ENCODE results near the gene GPC6. TPM values are rescaled to one million over a fixed set of nuclear protein-coding genes. Genes with fewer than 3 reads are reported as not detected.

Gene GPC6
- total RNA-seq, 2 experiments from 2014 or later: not detected

- no peak overlapping the region for H3K4me3 ChIP-seq (ENCODE audit: low read depth, low read length, poor library complexity, severe bottlenecking)
- ChIA-PET POLR2A (no interaction called here), CTCF (ENCODE audit: unreplicated experiment) (no interaction called here)
- intact Hi-C loops (cut with micrococcal nuclease; ENCODE audit: unreplicated experiment): no loop called here
- no peak overlapping the region for H3K4me2 ChIP-seq (ENCODE audit: low read length)
- no peaks in the 10 kb centered on the region for H4K20me1 ChIP-seq (ENCODE audit: insufficient read depth, low read length)
- no peaks in the 10 kb centered on the region for H3K79me2 ChIP-seq (ENCODE audit: insufficient read depth, low read depth, low read length)
- H3K9me2 ChIP-seq (ENCODE audit: insufficient read depth, low read length): no peaks in the 10 kb centered on the region
- TF ChIP-seq, protein P1, sequence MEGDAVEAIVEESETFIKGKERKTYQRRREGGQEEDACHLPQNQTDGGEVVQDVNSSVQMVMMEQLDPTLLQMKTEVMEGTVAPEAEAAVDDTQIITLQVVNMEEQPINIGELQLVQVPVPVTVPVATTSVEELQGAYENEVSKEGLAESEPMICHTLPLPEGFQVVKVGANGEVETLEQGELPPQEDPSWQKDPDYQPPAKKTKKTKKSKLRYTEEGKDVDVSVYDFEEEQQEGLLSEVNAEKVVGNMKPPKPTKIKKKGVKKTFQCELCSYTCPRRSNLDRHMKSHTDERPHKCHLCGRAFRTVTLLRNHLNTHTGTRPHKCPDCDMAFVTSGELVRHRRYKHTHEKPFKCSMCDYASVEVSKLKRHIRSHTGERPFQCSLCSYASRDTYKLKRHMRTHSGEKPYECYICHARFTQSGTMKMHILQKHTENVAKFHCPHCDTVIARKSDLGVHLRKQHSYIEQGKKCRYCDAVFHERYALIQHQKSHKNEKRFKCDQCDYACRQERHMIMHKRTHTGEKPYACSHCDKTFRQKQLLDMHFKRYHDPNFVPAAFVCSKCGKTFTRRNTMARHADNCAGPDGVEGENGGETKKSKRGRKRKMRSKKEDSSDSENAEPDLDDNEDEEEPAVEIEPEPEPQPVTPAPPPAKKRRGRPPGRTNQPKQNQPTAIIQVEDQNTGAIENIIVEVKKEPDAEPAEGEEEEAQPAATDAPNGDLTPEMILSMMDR (conservative IDR thresholded peaks at IDR 0.05; ENCODE audit: low read length): no peak
- no peak for TF ChIP-seq EZH2phosphoT487 (IDR thresholded peaks at IDR 0.05; ENCODE audit: borderline replicate concordance, low read depth, low read length)
- no peak overlapping the region for H2AFZ ChIP-seq (ENCODE audit: low read length)
- no peak for DNase-seq (ENCODE audit: low spot score)
- no peaks in the 10 kb centered on the region for H3K9me3 ChIP-seq (ENCODE audit: low read length)
- no peak overlapping the region for H3K27ac ChIP-seq (ENCODE audit: low read depth, low read length, poor library complexity, severe bottlenecking)
- no TSS peak for BruUV-seq (replicated peaks)
- no peaks in the 10 kb centered on the region for H3K36me3 ChIP-seq (ENCODE audit: insufficient read depth, low read length)
- no peaks in the 10 kb centered on the region for H3K4me1 ChIP-seq (ENCODE audit: insufficient read depth, low read length, poor library complexity, severe bottlenecking)
These were observed 886.1 kb downstream of the GPC6 start for GRCh38 chr13:94112731-94113130.

DNA sequence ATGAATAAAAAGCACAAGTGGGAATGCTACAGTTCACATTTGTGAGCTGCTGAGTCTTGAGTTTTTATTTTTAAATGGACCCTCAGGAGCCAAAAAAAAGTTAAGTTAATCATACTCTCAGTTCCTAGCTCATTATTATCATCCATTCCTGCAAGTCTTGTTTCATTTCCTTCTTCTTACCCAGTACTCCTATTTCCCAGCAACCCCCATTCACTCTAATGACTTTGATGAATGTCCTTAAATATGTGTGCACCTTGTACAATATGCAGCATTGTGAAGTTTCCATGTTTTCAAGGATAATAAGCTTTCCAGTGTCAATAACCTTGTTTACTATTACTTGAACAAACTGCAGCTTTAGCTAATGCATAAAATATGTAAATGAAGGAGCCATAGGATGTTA is 886.6 kb downstream of the GPC6 start:
- ChIA-PET CTCF (ENCODE audit: unreplicated experiment) (no interaction called here), POLR2A (no interaction called here)
- Histone ChIP-seq H3K36me3 (ENCODE audit: insufficient read depth, low read length) (no peaks in the 10 kb centered on the region), H3K4me3 (ENCODE audit: low read depth, low read length, poor library complexity, severe bottlenecking) (no peak overlapping the region), H3K79me2 (ENCODE audit: insufficient read depth, low read depth, low read length) (no peaks in the 10 kb centered on the region), H3K9me3 (ENCODE audit: low read length) (no peaks in the 10 kb centered on the region), H3K4me1 (ENCODE audit: insufficient read depth, low read length, poor library complexity, severe bottlenecking) (no peaks in the 10 kb centered on the region), H3K27ac (ENCODE audit: low read depth, low read length, poor library complexity, severe bottlenecking) (no peak overlapping the region), H4K20me1 (ENCODE audit: insufficient read depth, low read length) (no peaks in the 10 kb centered on the region), H3K9me2 (ENCODE audit: insufficient read depth, low read length) (no peaks in the 10 kb centered on the region), H2AFZ (ENCODE audit: low read length) (no peak overlapping the region), H3K4me2 (ENCODE audit: low read length) (no peak overlapping the region)
- intact Hi-C loops (cut with micrococcal nuclease; ENCODE audit: unreplicated experiment): no loop called here
- TF ChIP-seq, protein P1 (conservative IDR thresholded peaks at IDR 0.05; ENCODE audit: low read length): no peak
- TF ChIP-seq EZH2phosphoT487 (IDR thresholded peaks at IDR 0.05; ENCODE audit: borderline replicate concordance, low read depth, low read length): no peak
- DNase-seq (ENCODE audit: low spot score): no peak
- no TSS peak for BruUV-seq (replicated peaks)

GRCh38 chr13:94114166-94114565 is 887.6 kb downstream of the GPC6 start:
- no TSS peak for BruUV-seq (replicated peaks)
- Histone ChIP-seq H3K9me3 (ENCODE audit: low read length) (no peaks in the 10 kb centered on the region), H3K4me3 (ENCODE audit: low read depth, low read length, poor library complexity, severe bottlenecking) (no peak overlapping the region), H3K4me1 (ENCODE audit: insufficient read depth, low read length, poor library complexity, severe bottlenecking) (no peaks in the 10 kb centered on the region), H3K79me2 (ENCODE audit: insufficient read depth, low read depth, low read length) (no peaks in the 10 kb centered on the region), H3K4me2 (ENCODE audit: low read length) (no peak overlapping the region), H3K27ac (ENCODE audit: low read depth, low read length, poor library complexity, severe bottlenecking) (no peak overlapping the region), H4K20me1 (ENCODE audit: insufficient read depth, low read length) (no peaks in the 10 kb centered on the region), H2AFZ (ENCODE audit: low read length) (no peak overlapping the region), H3K36me3 (ENCODE audit: insufficient read depth, low read length) (no peaks in the 10 kb centered on the region), H3K9me2 (ENCODE audit: insufficient read depth, low read length) (no peaks in the 10 kb centered on the region)
- no peak for DNase-seq (ENCODE audit: low spot score)
- CTCF ChIA-PET (ENCODE audit: unreplicated experiment): no interaction called here
- intact Hi-C loops (cut with micrococcal nuclease; ENCODE audit: unreplicated experiment): no loop called here
- POLR2A ChIA-PET: no interaction called here
- TF ChIP-seq, protein P1 (conservative IDR thresholded peaks at IDR 0.05; ENCODE audit: low read length): no peak
- TF ChIP-seq EZH2phosphoT487 (IDR thresholded peaks at IDR 0.05; ENCODE audit: borderline replicate concordance, low read depth, low read length): no peak

Measured in OCI-LY7 (cell line).